Small intestine (tissue), 7 donors: ENCODE measurements around the gene ATP6V0A4. TPM values are rescaled to one million over a fixed set of nuclear protein-coding genes. Genes with fewer than 3 reads are reported as not detected.
"Not testable (repeated sequence)": the region's sequence is repeated elsewhere in the genome, so short reads cannot be mapped to it uniquely, and the experiment has no call there.

Experiments used
- DNase-seq, 2 donors: peaks; one replicate each; pipeline versions ENCODE4 v3.0.0 to v3.0.0-alpha.2; 2013
- FAIRE-seq: peaks from 2 replicates; lab custom pipeline; 2012; peaks lifted over from hg19 to GRCh38; lab: Jason Lieb, UNC
- H3K27ac ChIP-seq, 3 donors: one replicate each; pipeline ENCODE4 v1.5.1; 2013; ENCODE audit warnings: low read length in 2 of 3, mild to moderate bottlenecking in 2 of 3, control low read depth in 1 of 3, inconsistent platforms in 1 of 3, low read depth in 1 of 3, moderate library complexity in 1 of 3
- H3K27me3 ChIP-seq, 3 donors: one replicate each; pipeline ENCODE4 v1.6.1; 2013; ENCODE audit warnings: low read length in 3 of 3, inconsistent platforms in 1 of 3; ENCODE audit not compliant: control insufficient read depth in 3 of 3, insufficient read depth in 3 of 3
- H3K36me3 ChIP-seq, 3 donors: one replicate each; pipeline ENCODE4 v1.6.1; 2013; ENCODE audit warnings: low read length in 3 of 3, inconsistent platforms in 1 of 3, low read depth in 1 of 3, mild to moderate bottlenecking in 1 of 3, moderate library complexity in 1 of 3; ENCODE audit not compliant: control insufficient read depth in 3 of 3, insufficient read depth in 2 of 3
- H3K4me1 ChIP-seq, 3 donors: one replicate each; pipeline ENCODE4 v1.6.1; 2013; ENCODE audit warnings: low read length in 2 of 3, inconsistent platforms in 1 of 3, low read depth in 1 of 3, mild to moderate bottlenecking in 1 of 3, moderate library complexity in 1 of 3; ENCODE audit not compliant: control insufficient read depth in 3 of 3, insufficient read depth in 2 of 3
- H3K4me3 ChIP-seq, 3 donors: one replicate each; pipeline ENCODE4 v1.5.1; 2013; ENCODE audit warnings: low read length in 3 of 3, control low read depth in 1 of 3, inconsistent platforms in 1 of 3, low read depth in 1 of 3, mild to moderate bottlenecking in 1 of 3, moderate library complexity in 1 of 3
- H3K9me3 ChIP-seq, 2 donors: one replicate each; pipeline ENCODE4 v1.6.1; 2013; ENCODE audit warnings: low read depth in 1 of 2, low read length in 1 of 2; ENCODE audit not compliant: control insufficient read depth in 2 of 2, insufficient read depth in 1 of 2
- WGBS, 3 donors: extraction: QIAGEN DNeasy Blood & Tissue Kit; methylation state at CpG; one replicate each; pipeline ENCODE4 v1.1.7; 2013; 5-methylcytosine and 5-hydroxymethylcytosine counted together
- polyA plus RNA-seq, 4 donors: library from polyadenylated mRNA; stranded (reverse) in 3 of 4; unstranded in 1 of 4; fragments of 200-250 nt in 3 of 4; fragments of 120-200 nt in 1 of 4; gene quantifications; one replicate each; pipeline versions ENCODE4 v1.2.1 to v1.2.3, GENCODE V29; 2013
- donor health status: healthy with polysubstance abuse.
- donor health status: control.
- donor health status: control.
- donor health status: Bipolar disorder and iron deficiency.
- donor health status: healthy.

Gene ATP6V0A4
- polyA plus RNA-seq, 4 donors = 0.06 TPM; not detected in 3

DNA sequence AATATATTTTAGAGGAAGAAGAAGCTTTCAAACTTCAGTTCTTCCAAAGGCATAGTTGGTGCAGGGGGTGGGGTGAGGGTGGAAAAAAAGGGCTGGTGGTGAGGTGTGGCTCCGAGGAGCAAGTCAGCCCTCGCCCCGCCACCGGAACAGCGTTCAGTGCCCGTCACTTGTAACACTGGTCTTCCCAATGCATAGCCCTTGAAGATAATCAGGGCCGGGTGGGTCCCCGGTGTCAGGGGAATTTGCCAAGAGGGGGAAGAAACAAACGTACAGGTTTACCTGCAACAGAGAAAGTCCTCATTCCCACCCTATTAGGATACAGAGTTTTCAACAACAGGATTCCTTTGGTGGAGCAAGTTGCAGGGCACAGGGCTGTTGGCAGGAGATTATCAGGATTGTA is 98.3 kb downstream of the ATP6V0A4 start:
- 62 to 77% (median 69%) methylated on average over 9 of the region's 9 CpGs for WGBS, 3 donors
- FAIRE-seq = no peak
- no peak overlapping the region for H3K27ac ChIP-seq

DNA sequence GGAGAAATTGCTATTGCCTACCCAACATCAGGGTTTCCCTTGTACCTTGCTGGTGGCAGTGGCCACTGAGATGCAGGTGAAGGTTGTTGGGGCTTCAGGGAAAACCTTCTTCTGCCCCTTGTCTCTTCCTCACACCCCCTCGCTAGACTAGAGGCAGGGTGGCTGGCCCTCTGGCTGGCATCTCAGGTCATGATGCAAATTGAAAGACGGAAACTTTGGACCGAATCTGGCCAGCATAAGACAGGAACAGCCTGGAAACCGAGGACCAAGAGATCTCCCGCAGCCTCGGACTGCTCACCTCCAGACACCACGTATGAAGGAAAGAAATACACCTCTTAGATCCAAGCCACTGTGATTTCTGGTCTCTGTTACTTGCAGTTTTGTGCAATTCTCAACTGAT is 99.7 kb downstream of the ATP6V0A4 start:
- Histone ChIP-seq H3K4me1 (no peaks in the 10 kb centered on the region), H3K36me3 (no peaks in the 10 kb centered on the region), H3K9me3 (no peaks in the 10 kb centered on the region), H3K27ac (no peak overlapping the region), H3K27me3 (peaks cover 0 to 4% (median 0%) of the 10 kb centered on the region in 3 donors), H3K4me3 (no peak overlapping the region)
- WGBS, 3 donors = 91 to 93% (median 92%) methylated on average over 7 of the region's 7 CpGs
- DNase-seq = no peak
- no peak for FAIRE-seq

More for the DNA sequence above, 98.3 kb downstream of the ATP6V0A4 start:
- Histone ChIP-seq H3K9me3 (no peaks in the 10 kb centered on the region), H3K27me3 (peaks cover 0 to 4% (median 0%) of the 10 kb centered on the region in 3 donors), H3K4me1 (no peaks in the 10 kb centered on the region), H3K4me3 (no peak overlapping the region), H3K36me3 (no peaks in the 10 kb centered on the region)
- no peak for DNase-seq

DNA sequence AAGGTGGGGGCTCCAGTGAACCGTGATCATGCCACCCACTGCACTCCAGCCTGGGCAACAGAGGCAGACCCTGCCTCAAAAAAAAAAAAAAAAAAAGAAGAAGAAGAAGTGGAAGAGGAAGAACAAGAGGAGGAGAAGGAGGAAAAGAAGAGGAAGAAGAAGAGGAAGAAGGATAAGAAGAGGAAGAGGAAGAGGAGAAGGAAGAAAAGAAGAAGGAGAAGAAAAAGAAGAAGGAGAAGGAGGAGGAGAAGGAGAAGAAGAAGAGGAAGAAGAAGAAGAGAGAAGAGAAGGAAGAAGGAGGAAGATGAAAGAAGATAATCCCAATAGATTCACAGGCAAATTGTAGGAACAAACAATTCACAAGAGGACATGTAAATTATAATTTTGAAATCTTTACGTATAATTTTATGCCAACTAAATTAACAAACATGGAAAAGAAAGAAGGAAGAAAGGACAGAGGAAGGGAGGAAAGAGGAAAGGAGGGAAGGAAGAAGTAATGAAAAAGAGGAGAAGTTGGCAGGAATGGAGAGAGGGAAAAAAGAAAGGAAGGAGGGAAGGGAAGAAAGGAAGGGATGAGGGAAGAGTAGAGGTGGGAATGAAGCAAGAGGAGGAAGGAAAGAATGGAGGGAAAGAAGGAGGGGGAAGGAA is 100.3 kb downstream of the ATP6V0A4 start:
- Histone ChIP-seq H3K9me3 (no peaks in the 10 kb centered on the region), H3K4me1 (no peaks in the 10 kb centered on the region), H3K27me3 (peaks cover 0 to 4% (median 0%) of the 10 kb centered on the region in 3 donors), H3K36me3 (no peaks in the 10 kb centered on the region), H3K4me3 (no peak overlapping the region), H3K27ac (no peak overlapping the region)
- WGBS, 3 donors = 66 to 89% (median 80%) methylated on average over 2 of the region's 2 CpGs
- FAIRE-seq (no peak), DNase-seq (no peak)

DNA sequence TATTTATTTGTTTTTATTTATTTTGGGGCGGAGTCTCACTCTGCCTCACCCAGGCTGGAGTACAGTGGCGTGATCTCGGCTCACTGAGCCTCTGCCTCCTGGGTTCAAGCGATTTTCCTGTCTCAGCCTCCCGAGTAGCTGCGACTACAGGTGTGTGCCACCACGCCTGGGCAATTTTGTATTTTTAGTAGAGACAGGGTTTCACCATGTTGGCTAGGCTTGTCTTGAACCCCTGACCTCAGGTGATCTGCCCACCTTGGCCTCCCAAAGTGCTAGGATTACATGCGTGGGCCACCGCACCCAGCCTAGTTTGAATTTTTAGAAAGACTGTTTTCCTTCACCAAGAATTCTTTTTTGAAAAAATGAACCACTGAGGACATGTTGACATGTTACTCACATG is 102.2 kb downstream of the ATP6V0A4 start:
- not testable (repeated sequence) for DNase-seq, H3K9me3 ChIP-seq, H3K27me3 ChIP-seq, H3K36me3 ChIP-seq, H3K4me3 ChIP-seq, H3K27ac ChIP-seq, FAIRE-seq, H3K4me1 ChIP-seq
- 92 to 96% (median 92%) methylated on average over 9 of the region's 9 CpGs for WGBS, 3 donors

DNA sequence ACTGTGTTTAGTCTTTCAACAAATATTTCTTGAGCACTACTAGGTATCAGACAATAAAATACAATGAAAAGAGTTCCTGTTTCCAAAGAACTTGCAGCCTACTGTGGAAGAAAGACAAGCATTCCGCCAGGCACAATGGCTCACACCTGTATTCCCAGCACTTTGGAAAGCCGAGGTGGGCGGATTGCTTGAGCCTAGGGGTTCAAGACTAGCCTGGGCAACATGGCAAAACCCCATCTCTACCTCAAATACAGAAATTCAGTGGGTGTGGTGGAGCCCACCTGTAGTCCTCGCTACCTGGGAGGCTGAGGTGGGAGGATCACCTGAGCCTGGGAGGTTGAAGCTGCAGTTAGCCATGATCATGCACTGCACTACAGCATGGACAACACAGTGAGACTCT is 102.9 kb downstream of the ATP6V0A4 start:
- DNase-seq (no peak), FAIRE-seq (no peak)
- peaks cover 0 to 4% (median 0%) of the 10 kb centered on the region in 3 donors for H3K27me3 ChIP-seq
- no peak overlapping the region for H3K27ac ChIP-seq
- 86 to 90% (median 88%) methylated on average over 4 of the region's 4 CpGs for WGBS, 3 donors
- H3K4me1 ChIP-seq = no peaks in the 10 kb centered on the region
- no peaks in the 10 kb centered on the region for H3K9me3 ChIP-seq
- H3K36me3 ChIP-seq = no peaks in the 10 kb centered on the region
- H3K4me3 ChIP-seq = no peak overlapping the region

DNA sequence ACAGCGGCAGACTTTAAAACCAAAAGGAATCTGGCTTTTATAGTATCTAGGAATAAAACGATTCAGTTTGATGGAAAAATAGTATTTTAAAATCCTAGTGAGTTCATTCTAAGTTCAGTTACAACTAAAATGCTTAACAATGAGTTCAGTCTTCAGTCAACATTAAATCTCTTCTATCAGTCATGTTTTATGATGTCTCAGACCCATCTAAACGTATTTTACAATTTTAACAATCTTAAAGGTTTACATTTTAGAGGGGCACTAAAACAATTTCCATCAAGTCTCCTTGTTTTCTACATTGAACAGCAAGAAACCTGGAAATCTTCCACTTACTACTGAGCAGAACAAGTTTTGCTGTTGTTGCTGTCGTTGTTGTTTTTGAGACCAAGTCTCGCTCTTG is 106.8 kb downstream of the ATP6V0A4 start:
- Histone ChIP-seq H3K9me3 (no peaks in the 10 kb centered on the region), H3K27ac (no peak overlapping the region), H3K36me3 (no peaks in the 10 kb centered on the region), H3K4me3 (no peak overlapping the region), H3K4me1 (no peaks in the 10 kb centered on the region), H3K27me3 (no peaks in the 10 kb centered on the region)
- FAIRE-seq (no peak), DNase-seq (no peak)
- WGBS, 3 donors = 61 to 71% (median 65%) methylated on average over 5 of the region's 5 CpGs

DNA sequence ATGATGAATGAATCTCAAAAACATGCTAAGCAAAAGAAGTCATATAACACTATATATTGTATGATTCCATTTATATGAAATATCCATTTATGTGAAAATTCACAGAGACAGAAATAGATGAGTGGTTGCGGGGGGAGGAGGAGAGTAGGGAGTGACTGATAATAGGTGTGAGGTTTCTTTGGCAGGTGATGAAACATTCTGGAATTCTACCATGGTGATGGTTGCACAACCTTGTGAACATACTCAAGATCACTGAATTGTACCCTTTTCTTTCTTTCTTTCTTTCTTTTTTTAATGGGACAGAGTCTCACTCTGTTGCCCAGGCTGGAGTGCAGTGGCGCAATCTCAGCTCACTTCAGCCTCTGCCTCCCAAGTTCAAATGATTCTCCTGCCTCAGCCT is 107.5 kb downstream of the ATP6V0A4 start:
- WGBS, 3 donors = 93 to 100% (median 99%) methylated on average over 2 of the region's 2 CpGs

DNA sequence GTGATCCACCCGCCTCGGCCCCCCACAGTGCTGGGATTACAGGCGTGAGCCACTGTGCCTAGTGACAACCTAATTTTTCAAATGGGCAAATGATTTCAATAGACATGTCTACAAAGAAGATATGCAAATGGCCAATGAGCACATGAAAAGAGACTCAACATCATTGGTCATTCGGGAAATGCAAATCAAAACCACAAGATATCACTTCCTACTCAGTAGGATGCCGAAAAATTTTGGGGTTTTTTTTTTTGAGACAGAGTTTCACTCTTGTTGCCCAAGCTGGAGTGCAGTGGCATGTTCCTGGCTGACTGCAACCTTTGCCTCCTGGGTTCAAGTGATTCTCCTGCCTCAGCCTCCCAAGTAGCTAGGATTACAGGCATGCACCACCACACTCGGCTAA is 110.0 kb downstream of the ATP6V0A4 start:
- not testable (repeated sequence) for H3K27ac ChIP-seq, H3K9me3 ChIP-seq, H3K4me1 ChIP-seq, H3K4me3 ChIP-seq, H3K36me3 ChIP-seq, DNase-seq, FAIRE-seq, H3K27me3 ChIP-seq
- WGBS, 3 donors = 87 to 90% (median 89%) methylated on average over 6 of the region's 6 CpGs

More for the DNA sequence above, 107.5 kb downstream of the ATP6V0A4 start:
- H3K4me1 ChIP-seq = no peaks in the 10 kb centered on the region
- H3K4me3 ChIP-seq = no peak overlapping the region
- DNase-seq (no peak), FAIRE-seq (no peak)
- no peaks in the 10 kb centered on the region for H3K9me3 ChIP-seq
- no peak overlapping the region for H3K27ac ChIP-seq
- H3K36me3 ChIP-seq = no peaks in the 10 kb centered on the region
- H3K27me3 ChIP-seq = no peaks in the 10 kb centered on the region

DNA sequence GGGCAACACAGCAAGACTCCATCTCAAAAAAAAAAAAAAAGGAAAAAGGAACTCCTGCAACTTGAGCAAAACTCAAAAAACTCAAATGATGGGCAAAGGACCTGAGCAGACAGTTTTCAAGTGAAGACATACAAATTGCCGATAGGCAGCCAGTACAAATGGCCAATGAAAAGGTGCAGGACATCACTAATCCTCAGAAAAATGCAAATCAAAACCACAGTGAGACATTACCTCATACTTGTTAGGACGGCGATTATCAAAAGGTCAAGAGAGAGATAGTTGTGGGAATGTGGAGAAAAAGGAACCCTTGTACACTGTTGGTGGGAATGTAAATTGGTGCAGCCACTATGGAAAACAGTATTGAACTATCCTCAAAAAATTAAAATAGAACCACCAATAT is 113.7 kb downstream of the ATP6V0A4 start:
- FAIRE-seq (no peak), DNase-seq (no peak)
- no peak overlapping the region for H3K4me3 ChIP-seq
- WGBS, 3 donors = 72 to 81% (median 73%) methylated on average over 3 of the region's 3 CpGs
- H3K36me3 ChIP-seq = no peaks in the 10 kb centered on the region
- H3K9me3 ChIP-seq = no peaks in the 10 kb centered on the region
- no peak overlapping the region for H3K27ac ChIP-seq
- no peaks in the 10 kb centered on the region for H3K4me1 ChIP-seq
- no peaks in the 10 kb centered on the region for H3K27me3 ChIP-seq
